ENCODE measurements around the gene MCC. TPM values are rescaled to one million over a fixed set of nuclear protein-coding genes. Genes with fewer than 3 reads are reported as not detected.

The MCC gene
- total RNA-seq, 1 experiment from 2014 or later = 7.6 TPM

GRCh38 chr5:113446358-113446927 is 41.8 kb downstream of the MCC start:
- Histone ChIP-seq H2AFZ (ENCODE audit: low read length) (no peak overlapping the region), H4K91ac (ENCODE audit: insufficient read length, low read depth, low read length) (no peak overlapping the region), H3K9me3 (ENCODE audit: control insufficient read depth, low read depth, low read length) (no peaks in the 10 kb centered on the region), H3K14ac (ENCODE audit: insufficient read depth, low read length) (no peak overlapping the region), H2BK120ac (ENCODE audit: low read depth, low read length, poor library complexity, severe bottlenecking) (no peak overlapping the region), H2BK5ac (ENCODE audit: insufficient read length, low read length) (no peak overlapping the region), H3K18ac (ENCODE audit: insufficient read length, low read depth, low read length) (no peak overlapping the region), H3K4me1 (ENCODE audit: insufficient read depth, low read length) (no peaks in the 10 kb centered on the region), H2BK20ac (ENCODE audit: low read depth, low read length, poor library complexity, severe bottlenecking) (no peak overlapping the region), H3K23me2 (ENCODE audit: insufficient read length, low read depth, low read length, poor library complexity, severe bottlenecking) (no peaks in the 10 kb centered on the region), H3K23ac (ENCODE audit: insufficient read length, low read depth, low read length) (no peak overlapping the region), H2AK5ac (ENCODE audit: insufficient read length, low read length) (no peak overlapping the region), H3K4me2 (ENCODE audit: insufficient read depth, insufficient read length, low read length) (no peak overlapping the region), H3K79me1 (ENCODE audit: insufficient read depth, low read depth, low read length, poor library complexity, severe bottlenecking) (no peaks in the 10 kb centered on the region), H4K8ac (replicated peaks; ENCODE audit: insufficient read length, low read depth, low read length) (no peak overlapping the region), H2BK12ac (ENCODE audit: insufficient read length, low read depth, low read length) (no peak overlapping the region), H3K56ac (ENCODE audit: insufficient read length, low read depth, low read length) (no peak overlapping the region), H2BK15ac (ENCODE audit: low read depth, low read length) (no peak overlapping the region), H3K79me2 (ENCODE audit: insufficient read depth, low read length) (no peaks in the 10 kb centered on the region), H3K4ac (ENCODE audit: low read depth, low read length) (no peak overlapping the region), H3T11ph (ENCODE audit: low read length) (no peak overlapping the region), H3K27me3 (ENCODE audit: insufficient read depth, low read length) (no peaks in the 10 kb centered on the region), H3K27ac (ENCODE audit: insufficient read length, low read depth, low read length) (no peak overlapping the region), H3K9ac (ENCODE audit: extremely low read depth, insufficient read length, low read length) (no peak overlapping the region), H4K5ac (ENCODE audit: insufficient read length, low read depth, low read length) (no peak overlapping the region), H4K20me1 (ENCODE audit: control insufficient read depth, insufficient read depth, insufficient read length) (no peaks in the 10 kb centered on the region)
- H3K27ac Mint-ChIP-seq = no peak overlapping the region
- H3K36me3 Mint-ChIP-seq (ENCODE audit: insufficient read depth in 1 of 3, low read depth in 3 of 3) = peaks cover 0 to 5% (median 5%) of the 10 kb centered on the region in 3 experiments; a peak in 4 of 7 replicates
- DNase-seq = no peak
- H3K9me3 Mint-ChIP-seq = peaks cover 11% of the 10 kb centered on the region in 2 experiments; a peak in 4 of 5 replicates
- no peak for TF ChIP-seq CTCF (conservative IDR thresholded peaks at IDR 0.05)
- no peak overlapping the region for H3K4me3 Mint-ChIP-seq
- H3K4me1 Mint-ChIP-seq = no peaks in the 10 kb centered on the region
- WGBS (ENCODE audit: extremely low coverage, insufficient read length, low lambda C conversion rate) = no CpG with 5 or more reads among the region's 2 CpGs
- H3K27me3 Mint-ChIP-seq (ENCODE audit: low read depth) = peaks cover 6% of the 10 kb centered on the region

All from H9 (cell line).